Cardiac muscle cell (in vitro differentiated cells and primary cell): Measurements from ENCODE around the gene ALDOA. TPM values are rescaled to one million over a fixed set of nuclear protein-coding genes. Genes with fewer than 3 reads are reported as not detected.

Experiments used
- DNase-seq, 2 donors: peaks; one replicate each; pipeline versions ENCODE4 v3.0.0 to v3.0.0-alpha.2; 2010 to 2017; ENCODE audit warnings: low read depth in 1 of 2, low spot score in 1 of 2
- H3K27ac ChIP-seq: fragments of 200-600 bp; sonication (generic); 2 replicates; pipeline ENCODE4 v1.5.1; 2016
- H3K27me3 ChIP-seq: fragments of 200-600 bp; sonication (generic); 2 replicates; pipeline ENCODE4 v1.6.0; 2016; ENCODE audit warnings: control low read depth
- H3K36me3 ChIP-seq: fragments of 200-600 bp; sonication (generic); 2 replicates; pipeline ENCODE4 v1.5.1; 2016; ENCODE audit warnings: control low read depth
- H3K4me1 ChIP-seq: fragments of 200-600 bp; sonication (generic); 2 replicates; pipeline ENCODE4 v1.8.1; 2017; ENCODE audit warnings: low read depth, mild to moderate bottlenecking, mixed run types
- H3K4me3 ChIP-seq: fragments of 200-600 bp; sonication (generic); 2 replicates; pipeline ENCODE4 v1.5.1; 2016; ENCODE audit warnings: mild to moderate bottlenecking
- H3K9me3 ChIP-seq: fragments of 200-600 bp; sonication (generic); 2 replicates; pipeline ENCODE4 v1.5.1; 2017; ENCODE audit warnings: low read depth, mild to moderate bottlenecking, control low read depth
- polyA plus RNA-seq: library from polyadenylated mRNA; unstranded; fragments of >200 nt; fragmentation: Nextera tagmentation; extraction: Ambion mirVana; gene quantifications from 2 replicates; pipeline ENCODE4 v1.2.1, GENCODE V29; 2016
- total RNA-seq: library from RNA; depleted of rRNA; stranded (reverse); fragments of >200 nt; gene quantifications from 2 replicates; pipeline ENCODE4 v1.2.3, GENCODE V29; 2016
- TF ChIP-seq, protein P1 (sequence below): IDR thresholded peaks from 2 replicates; pipeline ENCODE4 v1.5.1; 2012; ENCODE audit warnings: low read depth, mild to moderate bottlenecking, low read length

Gene ALDOA
- total and polyA plus RNA-seq, 2 experiments from 2014 or later, result 3,852 to 6,816 TPM

DNA sequence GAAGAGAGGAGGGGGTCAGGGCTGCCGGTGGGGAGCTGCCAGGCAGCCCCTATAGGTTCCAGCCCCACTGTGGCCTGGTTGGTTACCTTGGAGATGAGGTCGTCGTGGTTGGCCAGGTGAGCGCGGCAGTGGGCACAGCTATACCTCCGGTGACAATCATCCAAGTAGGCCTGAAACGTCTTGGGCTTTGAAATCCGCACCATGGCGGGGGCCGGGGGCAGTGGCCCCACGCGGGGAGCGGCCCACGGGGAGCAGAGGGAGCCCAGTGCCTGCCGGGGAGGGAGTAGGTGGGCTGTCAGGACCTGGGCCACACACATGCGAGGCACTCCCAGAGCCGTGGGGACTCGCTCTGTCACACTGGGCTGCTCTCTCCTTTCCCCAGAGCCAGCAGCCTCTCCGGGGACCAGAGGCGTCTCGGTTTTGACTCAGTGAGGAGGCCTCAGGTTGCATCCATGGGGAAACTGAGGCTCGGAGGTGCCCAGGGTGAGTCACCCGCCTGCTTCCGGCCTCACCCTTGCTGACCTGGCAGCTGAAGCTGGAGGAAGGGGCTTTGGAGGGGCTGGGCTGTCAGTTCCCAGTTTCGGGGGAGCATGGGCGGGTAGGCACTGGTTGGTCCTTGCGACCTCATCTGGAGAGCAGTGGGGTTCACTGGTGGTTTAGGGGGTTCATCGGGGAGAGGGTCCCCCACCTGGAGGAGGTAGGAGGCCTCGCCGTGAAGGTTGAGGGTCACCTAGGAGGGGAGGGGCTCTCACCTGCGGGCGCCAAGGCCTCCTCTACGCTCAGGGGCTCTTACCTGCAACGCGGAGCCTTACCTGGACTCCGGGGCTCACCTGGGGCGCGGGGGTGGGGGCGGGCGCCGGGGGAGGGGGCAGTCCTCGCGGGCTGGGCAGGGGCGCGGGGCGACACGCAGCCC is 29.9 kb downstream of the ALDOA start:
- Histone ChIP-seq H3K27me3 (no peaks in the 10 kb centered on the region), H3K9me3 (no peaks in the 10 kb centered on the region), H3K4me3 (peak overlapping the region; percentile 37), H3K4me1 (peaks cover 5% of the 10 kb centered on the region), H3K27ac (peak overlapping the region; percentile 81), H3K36me3 (no peaks in the 10 kb centered on the region)
- no peak for DNase-seq
- TF ChIP-seq, protein P1, sequence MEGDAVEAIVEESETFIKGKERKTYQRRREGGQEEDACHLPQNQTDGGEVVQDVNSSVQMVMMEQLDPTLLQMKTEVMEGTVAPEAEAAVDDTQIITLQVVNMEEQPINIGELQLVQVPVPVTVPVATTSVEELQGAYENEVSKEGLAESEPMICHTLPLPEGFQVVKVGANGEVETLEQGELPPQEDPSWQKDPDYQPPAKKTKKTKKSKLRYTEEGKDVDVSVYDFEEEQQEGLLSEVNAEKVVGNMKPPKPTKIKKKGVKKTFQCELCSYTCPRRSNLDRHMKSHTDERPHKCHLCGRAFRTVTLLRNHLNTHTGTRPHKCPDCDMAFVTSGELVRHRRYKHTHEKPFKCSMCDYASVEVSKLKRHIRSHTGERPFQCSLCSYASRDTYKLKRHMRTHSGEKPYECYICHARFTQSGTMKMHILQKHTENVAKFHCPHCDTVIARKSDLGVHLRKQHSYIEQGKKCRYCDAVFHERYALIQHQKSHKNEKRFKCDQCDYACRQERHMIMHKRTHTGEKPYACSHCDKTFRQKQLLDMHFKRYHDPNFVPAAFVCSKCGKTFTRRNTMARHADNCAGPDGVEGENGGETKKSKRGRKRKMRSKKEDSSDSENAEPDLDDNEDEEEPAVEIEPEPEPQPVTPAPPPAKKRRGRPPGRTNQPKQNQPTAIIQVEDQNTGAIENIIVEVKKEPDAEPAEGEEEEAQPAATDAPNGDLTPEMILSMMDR, result no peak

DNA sequence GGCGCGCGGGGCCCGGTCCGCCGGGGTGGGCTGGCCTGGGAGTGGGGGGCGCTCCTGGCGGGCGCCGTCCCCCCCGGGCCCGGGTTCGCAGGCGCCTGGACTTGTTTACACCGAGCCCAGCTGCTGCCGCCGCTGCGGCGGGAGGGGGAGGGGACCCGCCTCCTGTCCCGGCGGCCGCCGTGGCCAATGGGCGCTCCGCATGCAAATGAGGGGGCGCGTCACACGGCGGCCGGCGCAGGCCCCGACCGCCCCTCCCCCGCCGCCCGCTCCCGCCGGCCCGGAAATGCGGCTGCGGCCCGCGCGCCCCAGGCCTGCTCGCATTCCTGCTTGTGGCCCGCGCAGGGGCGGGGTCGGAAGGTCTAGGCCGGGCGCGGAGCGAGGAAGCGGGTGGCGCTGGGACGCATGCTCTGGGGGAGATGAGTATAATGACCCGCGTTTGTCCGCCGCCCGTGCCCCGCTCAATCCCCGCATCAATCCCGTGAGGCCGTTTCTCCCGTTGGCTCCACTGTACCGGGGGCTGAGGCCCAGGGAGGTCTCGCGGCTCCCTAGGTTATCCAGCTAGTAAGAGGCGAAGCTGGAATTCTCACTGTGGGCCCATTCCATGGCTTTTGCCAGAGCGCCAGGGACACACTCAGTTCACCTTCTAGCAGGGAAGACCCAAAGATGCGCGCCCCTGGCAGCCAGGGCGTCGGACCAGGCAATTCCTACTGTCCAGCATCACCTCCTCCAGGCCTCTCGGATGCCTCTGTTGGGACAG is 30.7 kb downstream of the ALDOA start, which contains the start of gene YPEL3:
TSS of gene YPEL3 (minus strand) at position 109 of the 757 bp plus-strand sequence. CDS start 731 bp downstream, outside the sequence.
- Histone ChIP-seq H3K4me1 (peaks cover 5% of the 10 kb centered on the region), H3K9me3 (no peaks in the 10 kb centered on the region), H3K27ac (peak within 1 kb of the TSS; percentile 81), H3K4me3 (peak within 1 kb of the TSS; percentile 37), H3K36me3 (no peaks in the 10 kb centered on the region), H3K27me3 (no peaks in the 10 kb centered on the region)
- DNase-seq, result peak; percentile 91 to 95
- TF ChIP-seq, protein P1, result no peak

DNA sequence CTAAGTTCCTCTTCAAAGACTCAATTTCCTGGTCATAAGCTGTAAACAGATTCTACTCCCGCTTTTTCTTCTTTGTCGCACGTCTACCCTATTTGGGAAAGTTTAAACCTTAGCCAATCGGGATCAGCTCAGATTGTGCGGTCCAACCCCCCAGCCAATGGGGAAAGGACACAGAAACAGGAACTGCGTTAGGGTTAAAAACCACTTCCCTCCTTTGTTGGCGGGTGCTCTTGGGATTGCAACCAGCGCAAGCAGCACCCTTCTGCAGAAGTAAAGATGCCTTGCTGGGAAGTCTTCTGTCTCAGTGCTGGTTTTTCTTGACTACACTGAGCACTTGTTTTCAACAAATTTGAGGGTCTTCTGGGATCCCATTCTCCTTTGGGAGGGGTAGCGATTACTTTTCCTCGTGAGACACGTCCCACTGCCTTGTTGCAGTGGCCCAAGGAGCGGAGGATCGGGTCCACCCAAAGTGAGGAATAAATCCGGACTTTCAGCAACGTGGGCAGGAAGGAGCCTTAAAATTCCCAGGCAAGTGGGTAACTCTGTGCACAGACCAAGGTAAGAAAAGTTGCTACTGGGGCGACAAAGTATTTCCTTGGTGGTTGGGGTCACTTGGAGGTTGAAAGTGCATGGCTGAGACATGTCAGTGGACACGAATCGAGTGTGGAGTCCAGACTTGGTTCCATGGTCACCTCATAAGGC is 31.5 kb downstream of the ALDOA start:
- TF ChIP-seq, protein P1, result no peak
- Histone ChIP-seq H3K4me1 (peaks cover 5% of the 10 kb centered on the region), H3K9me3 (no peaks in the 10 kb centered on the region), H3K27me3 (no peaks in the 10 kb centered on the region), H3K36me3 (no peaks in the 10 kb centered on the region), H3K4me3 (no peak overlapping the region), H3K27ac (peak overlapping the region; percentile 61)
- no peak for DNase-seq

DNA sequence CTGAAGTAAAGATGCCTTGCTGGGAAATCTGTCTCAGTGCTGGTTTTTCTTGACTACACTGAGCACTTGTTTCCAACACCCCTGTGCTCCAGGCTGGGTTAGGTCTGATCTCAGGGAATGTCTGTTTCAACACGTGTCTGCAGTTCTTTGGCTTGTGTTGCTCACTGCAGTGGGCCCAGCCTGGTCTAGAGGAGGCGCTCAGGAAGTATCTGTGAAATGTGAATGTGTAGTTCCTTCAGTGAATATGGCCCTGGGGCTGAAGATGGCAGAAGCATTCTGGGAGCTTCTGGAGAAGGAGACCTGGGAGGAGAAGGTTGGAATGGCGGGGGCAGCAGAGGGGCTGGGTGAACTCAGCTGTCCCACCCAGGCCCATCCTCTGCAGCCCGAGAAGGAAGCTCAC is 38.5 kb downstream of the ALDOA start:
- Histone ChIP-seq H3K4me1 (no peaks in the 10 kb centered on the region), H3K9me3 (no peaks in the 10 kb centered on the region), H3K27ac (no peak overlapping the region), H3K36me3 (peaks cover 2% of the 10 kb centered on the region), H3K27me3 (no peaks in the 10 kb centered on the region), H3K4me3 (no peak overlapping the region)
- TF ChIP-seq, protein P1, result no peak
- no peak for DNase-seq

DNA sequence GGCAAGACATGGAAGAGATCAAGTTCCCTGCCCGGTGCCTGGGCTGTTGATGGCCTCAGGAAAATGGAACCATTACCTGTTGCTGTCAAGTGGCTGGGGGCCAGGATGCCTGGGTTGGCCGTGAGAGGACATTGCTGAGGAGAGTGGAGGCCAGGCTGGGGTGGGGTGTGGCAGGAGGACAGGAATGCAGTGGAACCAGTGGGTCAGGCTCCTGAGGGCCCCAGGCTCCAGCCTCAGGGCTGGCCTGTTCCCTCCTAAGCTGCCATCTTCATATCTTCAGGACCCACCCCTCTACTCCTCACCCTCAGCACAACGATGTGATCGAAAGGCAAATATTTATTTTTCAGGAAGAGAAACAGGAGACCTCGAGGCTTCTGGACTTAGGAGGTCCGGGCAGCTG is 38.9 kb downstream of the ALDOA start:
- peaks cover 2% of the 10 kb centered on the region for H3K36me3 ChIP-seq
- no peaks in the 10 kb centered on the region for H3K9me3 ChIP-seq
- no peak overlapping the region for H3K27ac ChIP-seq
- H3K27me3 ChIP-seq, result no peaks in the 10 kb centered on the region
- H3K4me1 ChIP-seq, result no peaks in the 10 kb centered on the region
- no peak overlapping the region for H3K4me3 ChIP-seq
- DNase-seq, result no peak
- TF ChIP-seq, protein P1, result no peak
